Inflammatory macrophage treated with lipopolysaccharide for 1 hour (primary cell): ENCODE results near the gene MDP1.
"Not testable (repeated sequence)": the region's sequence is repeated elsewhere in the genome, so short reads cannot be mapped to it uniquely, and the experiment has no call there.

ENCODE experiments used
- DNase-seq, 2 donors: peaks; one replicate each; pipeline ENCODE4 v3.0.0-alpha.2; 2020 to 2022

Gene MDP1

GRCh38 chr14:24250354-24250753, 34.5 kb upstream of the MDP1 start:
- no peak for DNase-seq

GRCh38 chr14:24249230-24250021, 33.6 kb upstream of the MDP1 start:
- no peak for DNase-seq

GRCh38 chr14:24247422-24247821, 31.6 kb upstream of the MDP1 start:
- DNase-seq, result no peak

GRCh38 chr14:24246765-24247212, 30.9 kb upstream of the MDP1 start:
- peak; percentile 20 to 47 for DNase-seq

GRCh38 chr14:24245350-24245749, 29.5 kb upstream of the MDP1 start:
- DNase-seq, result not testable (repeated sequence)

GRCh38 chr14:24243336-24243836, 27.5 kb upstream of the MDP1 start:
- peak; percentile 40 to 50 for DNase-seq

- DNase-seq, result peak; percentile 87 to 88
Observed at GRCh38 chr14:24241829-24242443, 26.1 kb upstream of the MDP1 start.

GRCh38 chr14:24240110-24240918, 24.4 kb upstream of the MDP1 start:
- DNase-seq, result no peak

GRCh38 chr14:24238527-24239037, 22.7 kb upstream of the MDP1 start:
- DNase-seq, result no peak

- no peak for DNase-seq
Observed at GRCh38 chr14:24238123-24238522, 22.3 kb upstream of the MDP1 start.

- no peak for DNase-seq
Observed at GRCh38 chr14:24237463-24237955, 21.6 kb upstream of the MDP1 start.

- DNase-seq, result no peak
Observed at GRCh38 chr14:24236689-24237462, 21.0 kb upstream of the MDP1 start.

GRCh38 chr14:24235804-24236688, 20.2 kb upstream of the MDP1 start:
- DNase-seq, result no peak

GRCh38 chr14:24234095-24235005, 18.5 kb upstream of the MDP1 start:
- no peak for DNase-seq

- no peak for DNase-seq
Observed at GRCh38 chr14:24233538-24233866, 17.6 kb upstream of the MDP1 start.

GRCh38 chr14:24232645-24233537, 17.0 kb upstream of the MDP1 start, which contains the start of gene GMPR2:
Gene GMPR2, plus strand, starts transcription at chr14:24232929. Its CDS starts 325 bp downstream, at chr14:24233254.
- DNase-seq, result no peak

- peak; percentile 98 to 99 for DNase-seq
Observed at GRCh38 chr14:24232121-24232644, 16.3 kb upstream of the MDP1 start, which contains the start of gene NEDD8. Gene NEDD8, minus strand, starts transcription at chr14:24232367. Its CDS starts 100 bp downstream, at chr14:24232267.
